ENCODE results near the gene GGT1.

DNA sequence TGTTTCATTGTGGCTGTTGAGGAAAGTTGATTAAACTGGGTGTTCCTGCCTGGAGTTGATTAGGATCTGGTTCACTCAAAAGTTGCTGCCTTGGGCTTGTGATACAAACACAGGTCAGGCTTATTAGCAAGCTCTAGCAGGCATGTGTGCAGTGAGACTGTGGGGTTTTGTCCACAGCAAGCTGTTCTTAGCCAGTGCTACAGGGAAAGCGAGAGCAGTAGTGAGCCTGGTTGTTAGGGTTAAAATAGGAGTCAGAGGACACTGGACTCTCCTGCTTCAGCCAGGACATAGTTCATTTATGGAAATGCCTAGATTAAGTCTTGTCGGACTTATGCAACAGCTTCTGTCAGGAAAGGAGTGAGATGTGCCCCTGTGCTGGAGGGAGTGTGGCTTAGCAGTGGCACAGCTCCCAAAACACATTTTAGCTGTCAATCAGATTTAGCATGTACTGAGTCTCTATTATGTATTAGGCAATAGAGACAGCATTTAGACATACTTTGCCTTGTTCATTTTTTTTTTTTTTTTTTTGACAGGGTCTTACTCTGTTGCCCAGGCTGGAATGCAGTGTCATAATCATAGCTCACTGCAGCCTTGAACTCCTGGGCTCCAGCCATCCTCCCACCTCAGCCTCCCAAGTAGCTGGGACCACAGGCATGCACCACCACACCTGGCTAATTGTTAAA is 38.5 kb upstream of the GGT1 start:
- no peak for TF ChIP-seq EZH2 (IDR thresholded peaks at IDR 0.05; ENCODE audit: insufficient read depth, poor library complexity, severe bottlenecking)
- no peak for TF ChIP-seq EZH2phosphoT487 (IDR thresholded peaks at IDR 0.05; ENCODE audit: insufficient read depth, low read depth)

Measured in GM23248 (cell line).